RWPE1 (cell line): ENCODE results near the gene TMBIM6.
"Not testable (repeated sequence)": the region's sequence is repeated elsewhere in the genome, so short reads cannot be mapped to it uniquely, and the experiment has no call there.

Experiments used
- CTCF ChIA-PET: fragments of 350-600 bp; sonication (Branson Sonifier 250); formaldehyde crosslinking; extraction: SDS; loops from one replicate; lab custom pipeline; 2021; lab: Yijun Ruan, JAX
- POLR2A ChIA-PET: fragments of 400-600 bp; formaldehyde crosslinking; extraction: SDS; loops from one replicate; lab custom pipeline; 2020; ENCODE audit warnings: antibody characterized with exemption; ENCODE audit not compliant: low non-redundant PET; lab: Yijun Ruan, JAX
- DNase-seq: peaks from one replicate; pipeline ENCODE4 v3.0.0; 2012; ENCODE audit warnings: low spot score
- H3K27ac ChIP-seq: fragments of 450-650 bp; 2 replicates; pipeline ENCODE4 v1.5.1; 2017
- TF ChIP-seq, protein P1 (sequence below): fragments of 450-650 bp; conservative IDR thresholded peaks from 2 replicates; pipeline ENCODE4 v1.5.1; 2017; ENCODE audit warnings: low read depth, mild to moderate bottlenecking

TMBIM6 gene

DNA sequence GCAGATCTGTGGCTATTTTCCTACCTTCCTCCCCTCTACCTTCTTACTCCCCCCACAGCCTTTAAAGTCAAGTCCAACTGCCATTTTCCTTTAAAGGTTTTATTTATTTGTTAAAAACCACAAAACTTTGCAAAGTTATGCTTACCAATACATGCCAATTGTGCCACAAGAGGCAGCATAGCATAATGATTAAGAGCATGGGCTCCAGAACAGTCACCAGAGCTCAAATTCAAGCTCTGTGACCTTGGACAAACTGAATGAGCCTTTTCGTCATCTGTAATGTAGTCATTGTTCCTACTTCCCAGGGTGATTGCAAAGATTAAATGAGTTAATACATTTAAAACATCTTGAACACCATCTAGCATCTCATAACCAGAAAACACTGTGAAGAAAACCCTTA is 21.1 kb upstream of the TMBIM6 start:
- DNase-seq, result no peak
- CTCF ChIA-PET, result no interaction called here
- H3K27ac ChIP-seq, result no peak overlapping the region
- POLR2A ChIA-PET, result no interaction called here
- TF ChIP-seq, protein P1, sequence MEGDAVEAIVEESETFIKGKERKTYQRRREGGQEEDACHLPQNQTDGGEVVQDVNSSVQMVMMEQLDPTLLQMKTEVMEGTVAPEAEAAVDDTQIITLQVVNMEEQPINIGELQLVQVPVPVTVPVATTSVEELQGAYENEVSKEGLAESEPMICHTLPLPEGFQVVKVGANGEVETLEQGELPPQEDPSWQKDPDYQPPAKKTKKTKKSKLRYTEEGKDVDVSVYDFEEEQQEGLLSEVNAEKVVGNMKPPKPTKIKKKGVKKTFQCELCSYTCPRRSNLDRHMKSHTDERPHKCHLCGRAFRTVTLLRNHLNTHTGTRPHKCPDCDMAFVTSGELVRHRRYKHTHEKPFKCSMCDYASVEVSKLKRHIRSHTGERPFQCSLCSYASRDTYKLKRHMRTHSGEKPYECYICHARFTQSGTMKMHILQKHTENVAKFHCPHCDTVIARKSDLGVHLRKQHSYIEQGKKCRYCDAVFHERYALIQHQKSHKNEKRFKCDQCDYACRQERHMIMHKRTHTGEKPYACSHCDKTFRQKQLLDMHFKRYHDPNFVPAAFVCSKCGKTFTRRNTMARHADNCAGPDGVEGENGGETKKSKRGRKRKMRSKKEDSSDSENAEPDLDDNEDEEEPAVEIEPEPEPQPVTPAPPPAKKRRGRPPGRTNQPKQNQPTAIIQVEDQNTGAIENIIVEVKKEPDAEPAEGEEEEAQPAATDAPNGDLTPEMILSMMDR, result no peak

GRCh38 chr12:49721355-49721754 is 20.0 kb upstream of the TMBIM6 start:
- DNase-seq, POLR2A ChIA-PET, H3K27ac ChIP-seq: not testable (repeated sequence)
- CTCF ChIA-PET, result interaction anchor here (0.6 to 0.7 kb wide), 2 partner anchors 103 to 397 kb away, joined by 3 read pairs; no protein-coding TSS in a partner anchor

- TF ChIP-seq, protein P1, result no peak
- no peak for DNase-seq
- H3K27ac ChIP-seq, result no peak overlapping the region
- CTCF ChIA-PET, result no interaction called here
- POLR2A ChIA-PET, result interaction anchor here (0.7 kb wide), 1 partner anchor 106 kb away, joined by 3 read pairs; no protein-coding TSS in a partner anchor
Measured at GRCh38 chr12:49728446-49728845, 12.9 kb upstream of the TMBIM6 start.

DNA sequence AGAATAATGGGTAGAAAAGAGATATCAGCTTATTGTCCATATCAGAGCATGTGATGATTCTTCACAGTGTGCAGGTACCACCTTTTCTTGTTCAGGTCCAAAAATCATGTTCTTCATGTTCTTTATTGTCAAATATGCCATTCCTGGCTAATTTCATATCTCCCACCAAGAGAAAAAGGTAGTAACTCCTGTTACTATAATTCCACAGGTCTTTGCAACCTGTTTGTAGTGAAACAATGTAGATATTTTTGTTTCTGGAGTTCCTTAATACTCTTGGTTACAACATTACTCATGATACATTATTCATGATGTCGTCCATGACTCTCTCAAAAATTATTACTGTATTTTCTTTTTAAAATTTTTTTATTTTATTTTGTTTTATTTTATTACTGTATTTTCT is 11.3 kb upstream of the TMBIM6 start:
- TF ChIP-seq, protein P1, result no peak
- DNase-seq, result no peak
- ChIA-PET POLR2A (no interaction called here), CTCF (interaction anchor here (0.5 kb wide), 1 partner anchor 856 kb away, joined by 4 read pairs; no protein-coding TSS in a partner anchor)
- no peak overlapping the region for H3K27ac ChIP-seq

DNA sequence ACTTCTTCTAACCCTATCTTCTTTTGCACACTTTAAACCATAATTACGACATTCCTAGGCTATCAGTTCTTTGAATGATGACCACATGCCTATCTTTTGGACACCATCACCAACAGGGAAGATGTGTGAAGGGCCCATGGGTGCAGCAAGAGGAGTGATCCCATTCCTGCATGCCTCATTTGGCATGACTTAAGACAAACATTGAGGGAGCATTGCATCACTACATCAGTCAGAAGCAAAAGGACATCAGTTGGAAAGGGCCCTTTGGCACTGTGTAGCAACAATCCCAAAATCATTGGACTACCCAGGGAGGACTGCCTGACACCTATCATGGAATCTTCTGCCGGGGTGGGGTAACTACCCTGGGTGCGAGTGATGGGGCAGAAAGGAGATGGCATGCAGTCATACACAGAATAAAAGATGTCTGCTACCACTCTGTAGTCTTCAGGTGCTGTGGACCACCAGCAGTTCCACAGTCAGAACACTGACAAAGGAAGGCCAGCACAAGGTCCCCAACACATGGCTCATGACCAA is 10.7 kb upstream of the TMBIM6 start:
- TF ChIP-seq, protein P1, result no peak
- no peak overlapping the region for H3K27ac ChIP-seq
- no peak for DNase-seq
- ChIA-PET POLR2A (no interaction called here), CTCF (no interaction called here)

DNA sequence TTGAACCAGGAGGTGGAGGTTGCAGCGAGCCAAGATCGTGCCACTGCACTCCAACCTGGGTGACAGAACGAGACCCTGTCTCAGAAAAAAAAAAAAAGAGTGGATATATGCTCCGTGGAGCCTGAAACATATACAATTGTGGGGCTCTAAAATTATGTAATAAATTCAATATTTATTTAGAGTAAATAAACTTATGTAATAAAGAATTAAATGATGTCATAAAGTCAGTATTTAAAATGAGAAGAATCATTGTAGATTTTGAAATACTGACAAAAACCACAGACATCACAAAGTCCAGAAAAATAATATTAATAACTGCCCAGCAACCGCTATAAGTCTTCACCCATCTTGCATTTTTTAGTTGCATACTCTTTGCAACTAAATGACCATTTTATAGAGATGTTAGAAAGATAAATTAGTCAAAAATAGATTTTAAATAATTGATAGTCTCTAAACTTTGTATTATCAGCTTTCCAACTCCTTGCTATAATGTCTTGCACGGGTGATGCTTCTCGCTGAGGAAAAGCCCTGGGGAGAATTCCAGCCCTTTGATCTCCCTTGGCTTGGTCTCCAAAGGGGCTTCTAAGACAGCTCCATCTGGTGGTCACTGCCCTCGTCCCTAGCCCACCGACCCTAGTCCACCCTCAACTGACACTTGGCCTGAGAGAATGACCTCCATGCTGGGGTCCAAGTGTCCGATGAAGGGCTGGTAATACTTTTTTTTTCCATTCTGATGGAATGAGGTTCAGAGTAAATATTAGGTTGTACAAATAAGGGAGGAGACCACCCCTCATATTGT is 7.9 kb upstream of the TMBIM6 start:
- ChIA-PET CTCF (interaction anchor here (0.6 to 0.7 kb wide), 3 partner anchors 12 to 183 kb away, joined by 3 to 4 read pairs (median 3); no protein-coding TSS in a partner anchor), POLR2A (no interaction called here)
- DNase-seq, result no peak
- H3K27ac ChIP-seq, result no peak overlapping the region
- TF ChIP-seq, protein P1, result no peak

- DNase-seq, H3K27ac ChIP-seq, POLR2A ChIA-PET, CTCF ChIA-PET: not testable (repeated sequence)
Measured at GRCh38 chr12:49734900-49735299, 6.5 kb upstream of the TMBIM6 start.

DNA sequence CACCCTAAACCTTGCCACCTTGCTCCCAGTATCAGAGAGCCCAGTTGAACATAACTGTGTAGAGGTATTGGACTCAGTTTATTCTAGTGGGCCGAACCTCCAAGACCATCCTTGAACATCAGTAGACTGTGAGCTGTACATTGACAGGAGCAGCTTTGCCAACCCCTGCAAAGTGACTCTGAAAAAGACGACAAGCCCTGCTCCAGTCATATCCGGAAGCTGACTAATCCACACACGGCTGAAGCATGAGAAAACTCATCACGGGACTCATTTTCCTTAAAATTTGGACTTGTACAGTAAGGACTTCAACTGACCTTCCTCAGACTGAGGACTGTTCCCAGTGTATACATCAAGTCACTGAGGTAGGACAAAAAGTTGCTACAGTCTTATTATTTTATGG is 2.6 kb upstream of the TMBIM6 start:
- POLR2A ChIA-PET, DNase-seq, H3K27ac ChIP-seq, CTCF ChIA-PET: not testable (repeated sequence)

- not testable (repeated sequence) for DNase-seq
- POLR2A ChIA-PET, result interaction anchor here (1.1 kb wide), 1 partner anchor 28 kb away, joined by 3 read pairs; no protein-coding TSS in a partner anchor
- CTCF ChIA-PET, result interaction anchor here (0.6 to 1.3 kb wide), 10 partner anchors 16 to 1963 kb away, joined by 3 to 7 read pairs (median 4); no protein-coding TSS in a partner anchor
- peak overlapping the region; percentile 98 for H3K27ac ChIP-seq
Measured at GRCh38 chr12:49740277-49740676, 1.1 kb upstream of the TMBIM6 start.
